H1 (cell line): ENCODE results near the gene CPZ.

ENCODE experiments used
- CTCF ChIP-seq, 3 experiments: IDR thresholded peaks; 1 replicate in 2 of 3; 2 replicates in 1 of 3; pipeline versions ENCODE4 v1.5.1 to v1.6.1; 2011; ENCODE audit warnings: low read length in 3 of 3, mild to moderate bottlenecking in 3 of 3, inconsistent platforms in 2 of 3, low read depth in 1 of 3, moderate library complexity in 1 of 3; ENCODE audit not compliant: insufficient read depth in 1 of 3; ENCODE audit errors: control extremely low read depth in 1 of 3
- PHF8 ChIP-seq: fragments of 200-600 bp; sonication (generic); conservative IDR thresholded peaks from 2 replicates; pipeline ENCODE4 v1.7.1; 2012; ENCODE audit warnings: low read depth, mild to moderate bottlenecking, inconsistent platforms, low read length, moderate library complexity
- POLR2A ChIP-seq, 2 experiments: IDR thresholded peaks; 1 replicate in 1 of 2; 2 replicates in 1 of 2; pipeline ENCODE4 v1.6.1; 2011; ENCODE audit warnings: low read depth in 2 of 2, low read length in 2 of 2, mild to moderate bottlenecking in 2 of 2; ENCODE audit errors: control extremely low read depth in 1 of 2
- SP1 ChIP-seq: IDR thresholded peaks from 2 replicates; pipeline ENCODE4 v1.6.1; 2011; ENCODE audit warnings: low read depth, low read length

DNA sequence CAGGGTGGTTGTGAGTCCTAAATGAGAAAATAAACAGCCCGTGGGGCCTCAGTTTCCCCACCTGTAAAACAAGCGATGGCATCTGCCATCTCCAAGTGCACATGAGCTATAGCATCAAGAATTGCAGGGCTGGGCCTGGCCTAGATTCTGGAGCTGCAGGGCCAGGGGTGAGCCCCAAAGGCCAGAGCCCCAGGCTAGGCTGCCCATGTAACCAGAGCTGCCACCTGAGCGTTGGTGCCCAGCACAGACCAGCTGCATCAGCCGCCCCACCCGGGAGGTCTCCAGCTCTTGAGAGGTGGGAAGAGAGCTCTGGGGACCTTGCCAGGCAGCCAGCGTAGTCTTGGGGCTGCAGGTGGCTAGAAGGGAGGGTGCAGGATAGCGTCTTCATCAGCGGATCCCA is 39.3 kb upstream of the CPZ start:
- TF ChIP-seq CTCF (IDR thresholded peaks at IDR 0.05; ENCODE audit: control extremely low read depth in 1 of 3, insufficient read depth in 1 of 3, low read depth in 1 of 3, low read length in 3 of 3): no peak
- TF ChIP-seq SP1: no peak
- no peak for TF ChIP-seq PHF8
- no peak for TF ChIP-seq POLR2A (IDR thresholded peaks at IDR 0.05; ENCODE audit: control extremely low read depth in 1 of 2, low read depth in 2 of 2, low read length in 2 of 2)
